Measurements from ENCODE around the gene SEMA3B.

The SEMA3B gene

GRCh38 chr3:50263478-50264382 is 5.2 kb upstream of the SEMA3B start:
- no peak overlapping the region for H3K9ac ChIP-seq (ENCODE audit: low read length)
- H3K4me1 ChIP-seq (ENCODE audit: control insufficient read depth, insufficient read depth, low read length): peaks cover 58% of the 10 kb centered on the region
- peaks cover 3% of the 10 kb centered on the region for H3K27me3 ChIP-seq (ENCODE audit: control insufficient read depth, insufficient read depth, low read length)
- peak overlapping the region; percentile 10 for H3K4me3 ChIP-seq (ENCODE audit: low read length)
- peak overlapping the region; percentile 97 for H3K27ac ChIP-seq (ENCODE audit: low read depth, low read length)
- H3K36me3 ChIP-seq (ENCODE audit: control insufficient read depth, insufficient read depth, low read length): no peaks in the 10 kb centered on the region

GRCh38 chr3:50264383-50264963 is 4.5 kb upstream of the SEMA3B start:
- peak overlapping the region; percentile 97 for H3K27ac ChIP-seq (ENCODE audit: low read depth, low read length)
- peaks cover 3% of the 10 kb centered on the region for H3K27me3 ChIP-seq (ENCODE audit: control insufficient read depth, insufficient read depth, low read length)
- no peaks in the 10 kb centered on the region for H3K36me3 ChIP-seq (ENCODE audit: control insufficient read depth, insufficient read depth, low read length)
- peak overlapping the region; percentile 36 for H3K9ac ChIP-seq (ENCODE audit: low read length)
- H3K4me3 ChIP-seq (ENCODE audit: low read length): peak overlapping the region; percentile 10
- peaks cover 60% of the 10 kb centered on the region for H3K4me1 ChIP-seq (ENCODE audit: control insufficient read depth, insufficient read depth, low read length)

DNA sequence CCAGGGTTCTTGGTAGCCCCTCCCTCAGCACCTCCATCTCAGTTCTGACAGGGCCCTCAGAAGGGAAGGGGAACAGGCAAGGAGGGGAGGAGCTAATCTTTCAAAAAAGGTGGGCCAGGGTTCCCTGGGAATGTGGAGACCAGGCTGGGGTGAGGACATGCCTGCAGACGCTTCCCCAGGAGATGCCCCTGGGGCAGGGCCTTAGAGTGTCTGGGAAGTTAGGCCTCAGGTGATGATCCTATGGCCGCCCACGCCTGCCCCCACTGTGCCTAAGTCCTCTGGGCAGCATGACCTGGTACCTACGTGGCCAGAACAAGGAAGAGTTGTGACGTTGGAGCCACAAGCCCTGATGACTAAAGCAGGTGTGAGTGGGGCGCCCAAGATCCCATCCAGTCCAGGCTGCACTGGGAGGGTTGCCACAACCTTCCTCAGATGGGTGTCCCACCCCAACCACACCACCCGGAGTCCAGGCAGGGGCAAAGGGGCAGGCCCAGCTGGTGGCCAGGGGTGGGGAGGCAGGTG is 3.9 kb upstream of the SEMA3B start:
- Histone ChIP-seq H3K27ac (ENCODE audit: low read depth, low read length) (peak overlapping the region; percentile 97), H3K9ac (ENCODE audit: low read length) (peak overlapping the region; percentile 33), H3K36me3 (ENCODE audit: control insufficient read depth, insufficient read depth, low read length) (no peaks in the 10 kb centered on the region), H3K27me3 (ENCODE audit: control insufficient read depth, insufficient read depth, low read length) (peaks cover 3% of the 10 kb centered on the region), H3K4me3 (ENCODE audit: low read length) (peak overlapping the region; percentile 19), H3K4me1 (ENCODE audit: control insufficient read depth, insufficient read depth, low read length) (peaks cover 60% of the 10 kb centered on the region)

DNA sequence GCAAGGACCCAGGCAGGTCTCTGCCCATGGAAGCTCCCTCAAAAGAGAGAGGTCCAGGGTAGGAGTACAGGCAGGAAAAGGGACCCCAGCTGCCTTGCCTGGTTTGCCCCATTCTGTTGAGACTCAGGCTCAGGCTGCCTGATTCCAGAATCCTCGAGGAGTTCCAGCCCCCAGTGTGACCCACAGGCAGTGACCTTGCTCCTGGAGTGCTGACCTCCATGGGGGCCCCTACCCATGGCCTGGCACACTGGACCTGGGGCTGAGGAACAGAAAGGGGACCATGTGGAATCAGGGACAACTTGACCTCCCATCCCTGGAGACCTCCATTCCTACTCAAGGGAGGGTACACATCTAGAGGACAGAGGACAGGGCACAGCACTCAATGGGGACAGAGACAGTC is 3.4 kb upstream of the SEMA3B start:
- Histone ChIP-seq H3K27me3 (ENCODE audit: control insufficient read depth, insufficient read depth, low read length) (peaks cover 3% of the 10 kb centered on the region), H3K4me1 (ENCODE audit: control insufficient read depth, insufficient read depth, low read length) (peaks cover 58% of the 10 kb centered on the region), H3K36me3 (ENCODE audit: control insufficient read depth, insufficient read depth, low read length) (no peaks in the 10 kb centered on the region), H3K9ac (ENCODE audit: low read length) (peak overlapping the region; percentile 32), H3K27ac (ENCODE audit: low read depth, low read length) (peak overlapping the region; percentile 97), H3K4me3 (ENCODE audit: low read length) (no peak overlapping the region)

GRCh38 chr3:50266017-50266416 is 2.9 kb upstream of the SEMA3B start:
- H3K4me1 ChIP-seq (ENCODE audit: control insufficient read depth, insufficient read depth, low read length): peaks cover 53% of the 10 kb centered on the region
- peak overlapping the region; percentile 3 for H3K4me3 ChIP-seq (ENCODE audit: low read length)
- peaks cover 3% of the 10 kb centered on the region for H3K27me3 ChIP-seq (ENCODE audit: control insufficient read depth, insufficient read depth, low read length)
- H3K36me3 ChIP-seq (ENCODE audit: control insufficient read depth, insufficient read depth, low read length): no peaks in the 10 kb centered on the region
- no peak overlapping the region for H3K9ac ChIP-seq (ENCODE audit: low read length)
- H3K27ac ChIP-seq (ENCODE audit: low read depth, low read length): peak overlapping the region; percentile 97

DNA sequence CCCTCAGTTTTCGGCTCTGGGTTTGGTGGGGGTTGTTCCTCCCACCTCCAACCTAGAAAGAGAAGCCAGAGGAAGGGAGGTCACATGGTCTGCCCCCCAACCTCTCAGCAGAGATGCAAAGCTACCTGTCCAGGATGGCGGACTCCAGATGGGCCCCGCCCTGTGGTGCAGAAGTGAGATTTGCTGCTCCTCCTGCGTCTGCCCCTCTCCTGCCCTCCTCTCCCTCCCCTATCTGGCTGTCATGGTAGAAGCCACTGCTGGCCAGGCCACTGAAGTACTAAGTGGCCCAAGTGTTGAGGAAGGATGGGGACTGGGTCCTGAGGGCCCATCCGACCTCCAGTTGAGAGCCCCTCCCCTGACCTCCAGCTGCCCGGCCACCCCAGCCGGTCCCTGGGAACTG is 2.1 kb upstream of the SEMA3B start:
- peaks cover 47% of the 10 kb centered on the region for H3K4me1 ChIP-seq (ENCODE audit: control insufficient read depth, insufficient read depth, low read length)
- peak overlapping the region; percentile 97 for H3K27ac ChIP-seq (ENCODE audit: low read depth, low read length)
- H3K9ac ChIP-seq (ENCODE audit: low read length): peak overlapping the region; percentile 61
- no peaks in the 10 kb centered on the region for H3K36me3 ChIP-seq (ENCODE audit: control insufficient read depth, insufficient read depth, low read length)
- peaks cover 3% of the 10 kb centered on the region for H3K27me3 ChIP-seq (ENCODE audit: control insufficient read depth, insufficient read depth, low read length)
- H3K4me3 ChIP-seq (ENCODE audit: low read length): peak overlapping the region; percentile 74

DNA sequence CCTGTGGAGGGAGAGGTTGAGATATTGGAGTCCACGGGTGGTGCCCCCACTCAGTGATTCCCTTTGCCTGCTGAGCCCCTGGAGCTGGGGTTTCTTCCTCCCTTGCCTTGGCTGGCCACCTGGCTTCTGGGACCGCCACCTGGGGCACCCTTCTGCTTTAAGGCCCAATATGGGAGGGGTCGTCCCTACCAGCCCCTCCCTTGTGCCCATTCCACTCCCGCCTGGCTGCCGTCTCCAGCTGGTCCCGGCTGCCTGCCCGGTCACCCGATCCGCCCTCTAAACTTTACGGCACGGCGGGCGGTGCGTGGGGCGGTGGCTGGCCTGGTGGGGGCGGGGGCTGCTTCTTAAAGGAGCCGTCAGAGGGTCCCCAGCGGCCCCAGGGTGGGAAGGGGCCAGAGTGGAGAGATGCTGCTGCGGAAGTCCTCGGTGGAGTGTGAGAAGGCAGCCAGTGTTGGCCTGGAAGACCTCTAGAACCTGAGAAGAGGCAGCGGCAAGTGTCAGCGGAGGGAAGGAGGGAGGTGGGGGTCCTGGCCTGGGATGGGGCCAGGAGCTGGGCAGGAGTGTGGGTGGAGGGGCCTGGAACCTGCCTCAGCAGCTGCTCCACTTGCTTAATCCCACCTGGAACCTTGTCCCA is 1.6 kb upstream of the SEMA3B start:
- peaks cover 3% of the 10 kb centered on the region for H3K27me3 ChIP-seq (ENCODE audit: control insufficient read depth, insufficient read depth, low read length)
- H3K9ac ChIP-seq (ENCODE audit: low read length): peak overlapping the region; percentile 80
- peak overlapping the region; percentile 74 for H3K4me3 ChIP-seq (ENCODE audit: low read length)
- H3K27ac ChIP-seq (ENCODE audit: low read depth, low read length): peak overlapping the region; percentile 97
- peaks cover 47% of the 10 kb centered on the region for H3K4me1 ChIP-seq (ENCODE audit: control insufficient read depth, insufficient read depth, low read length)
- no peaks in the 10 kb centered on the region for H3K36me3 ChIP-seq (ENCODE audit: control insufficient read depth, insufficient read depth, low read length)

DNA sequence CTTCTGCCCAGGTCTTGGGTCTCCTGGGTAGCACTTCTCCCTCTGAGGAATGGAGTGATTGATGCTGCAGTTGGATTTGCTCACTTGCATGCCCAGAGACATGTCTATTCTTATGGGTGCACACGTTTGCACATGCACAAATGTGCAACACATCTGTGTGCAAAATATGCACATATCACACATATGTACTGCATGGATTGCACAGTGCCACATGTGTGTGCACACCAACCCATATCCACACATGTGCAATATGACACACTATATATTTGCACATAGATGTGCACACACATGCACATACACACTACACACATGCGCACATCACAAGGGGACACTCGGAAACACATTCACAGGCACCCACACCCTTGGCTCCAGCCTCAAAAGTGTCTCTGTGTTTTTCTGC is 671 bp upstream of the SEMA3B start:
- Histone ChIP-seq H3K4me1 (ENCODE audit: control insufficient read depth, insufficient read depth, low read length) (peaks cover 47% of the 10 kb centered on the region), H3K27me3 (ENCODE audit: control insufficient read depth, insufficient read depth, low read length) (peaks cover 3% of the 10 kb centered on the region), H3K36me3 (ENCODE audit: control insufficient read depth, insufficient read depth, low read length) (no peaks in the 10 kb centered on the region), H3K27ac (ENCODE audit: low read depth, low read length) (peak overlapping the region; percentile 97), H3K9ac (ENCODE audit: low read length) (peak overlapping the region; percentile 32), H3K4me3 (ENCODE audit: low read length) (peak overlapping the region; percentile 74)

DNA sequence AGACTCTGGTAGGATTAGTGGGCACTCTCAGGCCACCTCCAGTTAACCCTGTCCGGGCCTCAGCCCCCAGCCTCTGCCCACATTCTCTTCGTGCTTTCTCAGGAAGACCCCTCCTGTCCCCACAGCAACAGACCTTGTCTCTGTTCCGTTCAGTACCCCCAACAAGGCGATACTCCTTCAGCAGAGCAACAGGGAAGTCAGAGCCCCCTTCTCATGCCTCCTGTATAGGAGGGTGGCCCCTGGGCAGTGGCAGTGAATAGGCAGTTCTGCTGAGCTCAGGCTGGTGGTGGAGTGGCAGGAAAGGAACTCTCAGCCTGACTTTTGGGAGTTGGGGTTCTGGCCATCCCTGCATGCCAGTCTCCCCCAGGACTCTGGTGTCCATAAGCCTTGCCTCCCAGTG is 513 bp downstream of the SEMA3B start:
- peak overlapping the region; percentile 97 for H3K27ac ChIP-seq (ENCODE audit: low read depth, low read length)
- peak overlapping the region; percentile 74 for H3K4me3 ChIP-seq (ENCODE audit: low read length)
- peaks cover 7% of the 10 kb centered on the region for H3K27me3 ChIP-seq (ENCODE audit: control insufficient read depth, insufficient read depth, low read length)
- peak overlapping the region; percentile 58 for H3K9ac ChIP-seq (ENCODE audit: low read length)
- H3K4me1 ChIP-seq (ENCODE audit: control insufficient read depth, insufficient read depth, low read length): peaks cover 42% of the 10 kb centered on the region
- H3K36me3 ChIP-seq (ENCODE audit: control insufficient read depth, insufficient read depth, low read length): no peaks in the 10 kb centered on the region

DNA sequence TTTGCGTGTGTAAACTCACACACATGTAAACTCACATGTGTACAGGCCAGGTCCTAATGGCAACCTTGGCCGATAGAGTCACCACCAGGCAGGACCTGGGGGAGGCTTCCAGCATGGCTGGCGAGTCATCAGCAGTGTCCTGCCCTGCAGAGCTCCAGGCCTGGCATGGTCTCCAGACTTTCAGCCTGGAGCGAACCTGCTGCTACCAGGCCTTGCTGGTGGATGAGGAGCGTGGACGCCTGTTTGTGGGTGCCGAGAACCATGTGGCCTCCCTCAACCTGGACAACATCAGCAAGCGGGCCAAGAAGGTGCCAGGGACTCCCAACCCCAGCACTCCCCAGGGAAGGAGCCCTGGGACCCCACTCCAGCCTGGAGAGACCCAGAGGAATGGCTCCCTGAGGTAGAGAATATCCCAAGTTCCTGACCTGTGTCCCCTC is 1.0 kb downstream of the SEMA3B start:
- Histone ChIP-seq H3K27me3 (ENCODE audit: control insufficient read depth, insufficient read depth, low read length) (peaks cover 9% of the 10 kb centered on the region), H3K27ac (ENCODE audit: low read depth, low read length) (peak overlapping the region; percentile 97), H3K4me3 (ENCODE audit: low read length) (peak overlapping the region; percentile 74), H3K36me3 (ENCODE audit: control insufficient read depth, insufficient read depth, low read length) (no peaks in the 10 kb centered on the region), H3K4me1 (ENCODE audit: control insufficient read depth, insufficient read depth, low read length) (peaks cover 38% of the 10 kb centered on the region), H3K9ac (ENCODE audit: low read length) (peak overlapping the region; percentile 58)

DNA sequence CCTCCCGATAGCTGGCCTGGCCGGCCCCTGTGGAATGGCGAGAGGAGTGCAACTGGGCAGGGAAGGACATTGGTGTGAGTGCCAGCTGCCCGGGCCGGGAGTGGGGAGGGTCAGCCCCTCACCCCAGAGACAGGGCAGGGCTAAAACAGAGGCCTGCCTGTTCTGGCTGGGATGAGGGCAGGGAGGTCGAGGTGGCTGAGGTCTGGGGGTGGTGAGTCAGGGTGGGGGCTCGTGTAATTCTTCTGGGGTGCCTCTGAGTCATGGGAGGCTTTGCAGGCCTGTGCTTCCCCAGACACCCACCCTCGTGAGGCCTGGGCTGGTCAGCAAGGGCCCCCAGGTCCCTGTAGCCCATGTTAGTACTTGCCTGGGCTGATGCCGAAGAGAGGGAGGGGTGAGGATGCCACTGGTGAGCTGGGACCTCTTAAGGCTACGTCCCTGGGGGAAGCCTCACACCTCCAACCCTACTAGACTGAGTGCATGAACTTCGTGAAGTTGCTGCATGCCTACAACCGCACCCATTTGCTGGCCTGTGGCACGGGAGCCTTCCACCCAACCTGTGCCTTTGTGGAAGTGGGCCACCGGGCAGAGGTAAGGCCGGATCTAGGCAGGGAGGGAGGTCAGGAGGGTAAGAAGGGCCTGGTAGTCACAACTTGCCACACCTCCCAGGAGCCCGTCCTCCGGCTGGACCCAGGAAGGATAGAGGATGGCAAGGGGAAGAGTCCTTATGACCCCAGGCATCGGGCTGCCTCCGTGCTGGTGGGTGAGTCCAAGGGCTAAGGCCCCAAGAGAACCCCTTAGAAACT is 1.7 kb downstream of the SEMA3B start:
- Histone ChIP-seq H3K4me1 (ENCODE audit: control insufficient read depth, insufficient read depth, low read length) (peaks cover 32% of the 10 kb centered on the region), H3K27ac (ENCODE audit: low read depth, low read length) (peak overlapping the region; percentile 97), H3K27me3 (ENCODE audit: control insufficient read depth, insufficient read depth, low read length) (peaks cover 9% of the 10 kb centered on the region), H3K36me3 (ENCODE audit: control insufficient read depth, insufficient read depth, low read length) (no peaks in the 10 kb centered on the region), H3K9ac (ENCODE audit: low read length) (no peak overlapping the region), H3K4me3 (ENCODE audit: low read length) (peak overlapping the region; percentile 74)

All from rectal smooth muscle tissue (tissue), 1 donor.